ENCODE measurements around the gene ACVR1B. TPM values are rescaled to one million over a fixed set of nuclear protein-coding genes. Genes with fewer than 3 reads are reported as not detected.
A peak's percentile ranks its signal among the peaks of the same experiment; 100 is the strongest.

Gene ACVR1B
- total RNA-seq, 3 donors from 2014 or later (not counting 1 experiment from before 2014, with no cell fraction given): 5.9 to 9.6 (median 6.6) TPM

- peaks cover 9% of the 10 kb centered on the region for H3K36me3 ChIP-seq (ENCODE audit: control insufficient read depth, insufficient read depth, low read length)
Measured at GRCh38 chr12:51980051-51980808, 28.7 kb downstream of the ACVR1B start.

GRCh38 chr12:51980809-51981127 lies 29.3 kb downstream of the ACVR1B start:
- Histone ChIP-seq H3K4me1 (ENCODE audit: control insufficient read depth, insufficient read depth, low read length) (peaks cover 4% of the 10 kb centered on the region), H3K4me3 (ENCODE audit: low read length) (no peak overlapping the region), H3K36me3 (ENCODE audit: control insufficient read depth, insufficient read depth, low read length) (peaks cover 14% of the 10 kb centered on the region), H3K9me3 (ENCODE audit: control insufficient read depth, insufficient read depth, low read length) (no peaks in the 10 kb centered on the region), H3K27ac (ENCODE audit: low read length) (no peak overlapping the region), H3K27me3 (ENCODE audit: control insufficient read depth, insufficient read depth, low read length) (no peaks in the 10 kb centered on the region)
- no peak for DNase-seq
- H3K27me3 Mint-ChIP-seq (ENCODE audit: low read depth in 2 of 2): no peaks in the 10 kb centered on the region
- peaks cover under 1% of the 10 kb centered on the region for H3K36me3 Mint-ChIP-seq
- H3K9me3 Mint-ChIP-seq: no peaks in the 10 kb centered on the region
- H3K4me1 Mint-ChIP-seq: peaks cover 15 to 16% of the 10 kb centered on the region in 2 donors
- H3K4me3 Mint-ChIP-seq: no peak overlapping the region
- TF ChIP-seq CTCF (IDR thresholded peaks at IDR 0.05): no peak
- 89% methylated on average over 10 of the region's 10 CpGs for WGBS (ENCODE audit: insufficient coverage)
- no peak for ATAC-seq
- intact Hi-C loops (cut with micrococcal nuclease): loop anchor here (1.0 kb wide), 1 partner anchor 54 kb away; no protein-coding TSS in a partner anchor
- H3K27ac Mint-ChIP-seq: no peak overlapping the region

More at GRCh38 chr12:51980051-51980808, 28.7 kb downstream of the ACVR1B start:
- no peak overlapping the region for H3K27ac ChIP-seq (ENCODE audit: low read length)
- TF ChIP-seq CTCF (IDR thresholded peaks at IDR 0.05): peak; percentile 82
- WGBS (ENCODE audit: insufficient coverage): 61% methylated on average over 5 of the region's 7 CpGs
- H3K4me1 Mint-ChIP-seq: peaks cover 20 to 22% of the 10 kb centered on the region in 2 donors
- H3K9me3 Mint-ChIP-seq: no peaks in the 10 kb centered on the region
- H3K36me3 Mint-ChIP-seq: peaks cover 6% of the 10 kb centered on the region
- H3K4me3 Mint-ChIP-seq: no peak overlapping the region
- H3K4me3 ChIP-seq (ENCODE audit: low read length): no peak overlapping the region
- ATAC-seq: peak; percentile 95 to 100 (median 100)
- no peaks in the 10 kb centered on the region for H3K27me3 Mint-ChIP-seq (ENCODE audit: low read depth in 2 of 2)
- intact Hi-C loops (cut with micrococcal nuclease): loop anchor here (1.0 kb wide), 1 partner anchor 54 kb away; no protein-coding TSS in a partner anchor
- H3K27me3 ChIP-seq (ENCODE audit: control insufficient read depth, insufficient read depth, low read length): no peaks in the 10 kb centered on the region
- no peak overlapping the region for H3K27ac Mint-ChIP-seq
- peak; percentile 59 to 88 for DNase-seq
- no peaks in the 10 kb centered on the region for H3K9me3 ChIP-seq (ENCODE audit: control insufficient read depth, insufficient read depth, low read length)
- H3K4me1 ChIP-seq (ENCODE audit: control insufficient read depth, insufficient read depth, low read length): peaks cover 10% of the 10 kb centered on the region

DNA sequence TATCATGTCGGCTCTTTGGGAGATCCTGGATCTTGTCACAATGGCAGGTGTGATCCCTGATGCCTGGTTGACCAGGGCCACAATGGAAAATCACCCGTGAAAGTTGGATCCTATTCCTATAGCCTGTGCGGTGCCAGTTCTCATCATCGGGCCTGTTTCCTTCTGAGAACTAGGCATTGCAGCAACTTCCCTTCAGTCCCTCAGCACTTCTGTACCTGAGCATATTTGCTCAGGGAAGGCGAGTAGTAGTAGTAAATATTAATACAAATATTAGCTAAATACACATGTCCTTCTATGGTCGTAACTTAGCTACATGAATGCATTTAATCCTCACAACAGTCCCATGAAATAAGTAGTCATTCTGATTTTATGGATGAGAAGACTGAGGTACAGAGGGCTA lies 33.2 kb downstream of the ACVR1B start:
- Mint-ChIP-seq H3K36me3 (no peaks in the 10 kb centered on the region), H3K4me3 (no peak overlapping the region), H3K27ac (no peak overlapping the region), H3K4me1 (peaks cover 9% of the 10 kb centered on the region in 2 donors), H3K27me3 (ENCODE audit: low read depth in 2 of 2) (no peaks in the 10 kb centered on the region), H3K9me3 (no peaks in the 10 kb centered on the region)
- Histone ChIP-seq H3K4me1 (ENCODE audit: control insufficient read depth, insufficient read depth, low read length) (no peaks in the 10 kb centered on the region), H3K36me3 (ENCODE audit: control insufficient read depth, insufficient read depth, low read length) (peaks cover 9% of the 10 kb centered on the region), H3K9me3 (ENCODE audit: control insufficient read depth, insufficient read depth, low read length) (no peaks in the 10 kb centered on the region), H3K4me3 (ENCODE audit: low read length) (no peak overlapping the region), H3K27ac (ENCODE audit: low read length) (no peak overlapping the region), H3K27me3 (ENCODE audit: control insufficient read depth, insufficient read depth, low read length) (no peaks in the 10 kb centered on the region)
- TF ChIP-seq CTCF (IDR thresholded peaks at IDR 0.05): no peak
- intact Hi-C loops (cut with micrococcal nuclease): no loop called here
- WGBS (ENCODE audit: insufficient coverage): 92% methylated on average over 4 of the region's 6 CpGs
- no peak for DNase-seq
- no peak for ATAC-seq
